Activated CD8-positive, alpha-beta memory T cell treated with anti-CD3 and anti-CD28 coated beads for 4 hours (primary cell): ENCODE results near the gene DNAH17.

Experiments
- DNase-seq, 2 donors: peaks; one replicate each; pipeline ENCODE4 v3.0.0-alpha.2; 2020; ENCODE audit warnings: low read depth in 2 of 2

DNAH17 gene

GRCh38 chr17:78577296-78577695 lies at the start of gene DNAH17:
Gene DNAH17, minus strand, starts transcription at chr17:78577396. Its CDS starts 2,339 bp downstream, at chr17:78575057.
- DNase-seq = no peak

- DNase-seq = no peak
These were observed 47.3 kb upstream of the DNAH17 start for GRCh38 chr17:78624324-78625151.

- DNase-seq = no peak
These were observed 46.3 kb upstream of the DNAH17 start for GRCh38 chr17:78623541-78623940.

- DNase-seq = no peak
These were observed 45.5 kb upstream of the DNAH17 start for GRCh38 chr17:78622491-78623265.

GRCh38 chr17:78621720-78622490 lies 44.7 kb upstream of the DNAH17 start:
- no peak for DNase-seq

- no peak for DNase-seq
These were observed 42.9 kb upstream of the DNAH17 start for GRCh38 chr17:78620099-78620498.

- no peak for DNase-seq
These were observed 42.1 kb upstream of the DNAH17 start for GRCh38 chr17:78619334-78619733.

- no peak for DNase-seq
These were observed 41.3 kb upstream of the DNAH17 start for GRCh38 chr17:78618264-78619066.

GRCh38 chr17:78617511-78618061 lies 40.4 kb upstream of the DNAH17 start:
- no peak for DNase-seq

- no peak for DNase-seq
These were observed 39.8 kb upstream of the DNAH17 start for GRCh38 chr17:78616946-78617345.

GRCh38 chr17:78615631-78616030 lies 38.4 kb upstream of the DNAH17 start:
- no peak for DNase-seq

- DNase-seq = no peak
These were observed 36.2 kb upstream of the DNAH17 start for GRCh38 chr17:78613416-78613815.

GRCh38 chr17:78611607-78612006 lies 34.4 kb upstream of the DNAH17 start:
- no peak for DNase-seq

- DNase-seq = no peak
These were observed 33.8 kb upstream of the DNAH17 start for GRCh38 chr17:78610951-78611511.

GRCh38 chr17:78609191-78609641 lies 32.0 kb upstream of the DNAH17 start:
- DNase-seq = no peak

GRCh38 chr17:78608804-78609186 lies 31.6 kb upstream of the DNAH17 start:
- DNase-seq = no peak

GRCh38 chr17:78608122-78608803 lies 31.1 kb upstream of the DNAH17 start:
- no peak for DNase-seq

- DNase-seq = no peak
These were observed 29.8 kb upstream of the DNAH17 start for GRCh38 chr17:78607038-78607437.

GRCh38 chr17:78605886-78606285 lies 28.7 kb upstream of the DNAH17 start:
- DNase-seq = no peak

GRCh38 chr17:78605429-78605828 lies 28.2 kb upstream of the DNAH17 start:
- no peak for DNase-seq
